HG02623 (cell line): ENCODE results near the gene PPP2R5E.
"Not testable (repeated sequence)": the region's sequence is repeated elsewhere in the genome, so short reads cannot be mapped to it uniquely, and the experiment has no call there.

Experiments used
- ATAC-seq: cut with Tn5 transposase; IDR thresholded peaks from one replicate; pipeline ENCODE4 v1.9.1; 2021; ENCODE audit warnings: moderate library complexity; ENCODE audit not compliant: unreplicated experiment

PPP2R5E gene

DNA sequence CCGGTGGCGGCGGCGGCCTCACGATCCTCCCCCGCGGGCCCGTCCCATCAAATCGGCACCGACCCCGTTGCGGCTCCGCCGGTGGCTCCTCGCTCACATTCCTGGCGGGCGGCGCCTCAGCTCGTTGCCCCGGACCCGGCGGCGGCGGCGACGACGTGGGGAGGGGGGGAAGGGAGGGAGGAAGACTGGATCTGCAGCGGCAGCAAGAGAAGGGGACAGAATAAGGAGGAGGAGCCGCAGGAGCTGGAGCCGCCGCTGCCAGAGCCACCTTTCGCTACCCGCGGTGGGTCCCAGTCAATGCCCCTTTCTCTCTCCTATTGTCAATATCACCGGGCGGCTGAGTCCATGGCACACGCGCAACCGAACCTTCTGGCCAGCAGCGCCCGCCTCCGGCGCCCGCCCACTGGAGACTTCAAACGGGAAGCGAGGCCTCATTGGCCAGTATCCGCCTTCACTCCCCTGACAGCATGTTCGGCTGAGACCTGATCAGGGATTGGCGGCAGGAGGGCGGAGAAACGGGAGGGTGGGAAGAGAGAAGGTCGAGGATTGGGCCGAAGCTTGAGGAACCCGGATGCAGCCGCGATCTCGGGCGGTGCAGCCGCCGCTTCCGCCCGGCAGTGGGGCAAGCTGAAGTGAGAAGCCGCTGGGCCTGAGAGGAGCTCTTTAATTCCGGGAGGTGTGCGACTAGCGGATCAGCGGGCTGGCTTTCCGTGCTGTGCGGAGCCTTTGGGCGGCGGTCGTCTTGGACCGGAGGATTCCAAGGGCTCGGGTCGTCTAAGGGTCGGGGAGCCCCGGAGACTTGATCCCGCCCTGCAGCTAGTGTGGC, at the start of gene PPP2R5E:
Gene PPP2R5E, minus strand, starts transcription at position 378 of the 826 bp plus-strand sequence. CDS start 3,692 bp downstream, outside the sequence.
- peak; percentile 95 for ATAC-seq

GRCh38 chr14:63583046-63583445, 39.9 kb upstream of the PPP2R5E start:
- ATAC-seq: not testable (repeated sequence)

DNA sequence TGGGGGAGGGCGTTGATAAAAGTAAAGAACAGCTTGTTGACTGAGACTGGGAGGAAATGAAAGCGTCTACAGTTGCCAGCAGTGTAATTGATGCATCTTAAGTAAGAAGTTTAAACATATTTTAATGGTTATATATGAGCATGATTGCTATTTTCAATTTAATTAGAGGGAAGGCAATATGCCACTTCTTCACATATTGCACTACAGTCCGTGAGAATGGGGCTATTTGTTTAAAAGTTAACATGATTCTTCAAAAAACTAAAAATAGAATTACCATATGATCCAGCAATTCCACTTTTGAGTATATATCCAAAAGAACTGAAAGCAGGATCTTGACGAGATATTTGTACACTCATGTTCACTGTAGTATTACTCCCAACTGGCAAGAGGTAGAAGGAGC, 38.3 kb upstream of the PPP2R5E start:
- no peak for ATAC-seq

DNA sequence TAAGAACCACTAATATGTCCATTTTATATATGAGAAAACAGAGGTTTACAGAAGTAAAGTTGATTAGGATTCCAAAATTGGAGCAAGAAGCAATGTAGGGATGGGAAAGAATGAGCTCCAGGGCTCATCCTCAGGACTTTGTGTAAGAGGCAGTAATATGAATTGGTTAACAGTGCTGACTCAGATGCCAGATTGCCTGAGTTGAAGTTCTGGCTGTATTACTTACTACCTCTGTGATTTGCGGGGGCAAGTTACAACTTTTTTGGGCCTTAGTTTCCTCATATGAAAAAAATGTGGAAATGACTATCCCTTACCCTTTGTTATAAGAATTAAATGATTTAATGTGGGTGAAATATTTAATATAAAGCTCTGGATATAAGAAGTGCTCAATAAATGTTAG, 35.1 kb upstream of the PPP2R5E start:
- no peak for ATAC-seq

DNA sequence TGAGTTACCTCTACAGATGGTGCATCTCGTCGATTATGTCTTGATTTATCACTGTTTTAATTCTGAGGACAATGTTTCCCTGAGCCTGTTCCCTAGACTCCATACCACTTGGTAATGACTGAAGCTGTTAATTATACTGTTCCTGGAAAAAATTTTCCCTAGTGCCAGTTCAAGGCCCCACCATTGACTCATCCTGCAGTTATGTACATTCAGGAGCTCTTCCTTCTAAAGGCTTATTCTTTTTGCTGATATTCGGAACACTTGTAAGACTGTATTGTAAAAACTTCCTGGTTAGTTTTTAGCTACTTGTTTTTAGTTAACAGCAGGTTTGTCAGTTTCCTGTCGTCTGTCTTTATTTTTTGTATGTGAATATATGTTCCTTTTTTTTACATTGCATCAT, 30.4 kb upstream of the PPP2R5E start:
- no peak for ATAC-seq

DNA sequence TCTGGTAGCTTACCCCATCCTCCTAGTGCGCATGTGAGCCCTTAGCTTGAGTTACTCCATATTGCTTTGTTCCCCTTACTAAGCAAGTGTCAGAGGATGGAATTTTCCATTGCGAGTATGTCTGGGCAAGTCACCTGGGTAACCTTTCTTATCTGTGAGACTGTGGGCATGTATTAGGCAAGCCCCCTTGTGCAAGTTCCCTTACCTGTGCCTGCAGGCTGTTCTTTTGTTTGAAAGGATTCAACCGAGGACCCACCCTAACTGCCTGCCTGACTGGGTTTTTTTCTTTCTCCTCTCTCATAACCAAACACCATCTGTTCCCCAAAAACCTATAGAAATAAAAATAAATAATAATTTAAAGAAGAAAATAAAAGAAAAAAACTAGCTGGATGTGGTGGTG, 22.3 kb upstream of the PPP2R5E start:
- no peak for ATAC-seq

GRCh38 chr14:63564318-63564717, 21.1 kb upstream of the PPP2R5E start:
- ATAC-seq: no peak

DNA sequence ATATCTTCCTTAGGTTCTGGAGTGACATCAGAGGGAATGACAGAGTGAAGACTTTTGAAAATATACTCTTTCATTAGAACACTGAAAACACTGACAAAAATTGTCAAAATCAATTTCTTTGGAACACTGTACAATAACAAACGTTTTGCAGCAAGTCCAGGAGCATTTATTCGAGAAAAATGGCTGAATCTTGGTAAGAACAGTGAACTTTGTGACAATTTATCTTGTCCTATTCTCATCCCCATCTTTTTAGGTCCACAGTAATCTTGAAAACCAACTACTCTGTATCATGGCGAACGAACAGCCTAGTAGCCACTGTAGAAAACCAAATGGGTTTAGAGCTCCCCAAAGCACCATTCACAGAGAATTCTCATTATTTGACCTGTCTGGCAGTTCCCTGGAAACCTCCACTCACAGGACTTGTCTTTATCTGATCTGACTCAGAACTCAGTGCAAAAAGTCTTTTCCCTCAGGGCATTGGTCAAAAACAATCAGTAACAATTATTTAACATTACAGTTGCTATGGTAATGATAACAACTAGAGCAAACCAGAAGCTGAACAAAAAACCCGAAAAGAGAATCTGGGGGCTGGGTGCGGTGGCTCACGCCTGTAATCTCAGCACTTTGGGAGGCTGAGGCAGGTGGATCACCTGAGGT, 20.3 kb upstream of the PPP2R5E start:
- no peak for ATAC-seq

DNA sequence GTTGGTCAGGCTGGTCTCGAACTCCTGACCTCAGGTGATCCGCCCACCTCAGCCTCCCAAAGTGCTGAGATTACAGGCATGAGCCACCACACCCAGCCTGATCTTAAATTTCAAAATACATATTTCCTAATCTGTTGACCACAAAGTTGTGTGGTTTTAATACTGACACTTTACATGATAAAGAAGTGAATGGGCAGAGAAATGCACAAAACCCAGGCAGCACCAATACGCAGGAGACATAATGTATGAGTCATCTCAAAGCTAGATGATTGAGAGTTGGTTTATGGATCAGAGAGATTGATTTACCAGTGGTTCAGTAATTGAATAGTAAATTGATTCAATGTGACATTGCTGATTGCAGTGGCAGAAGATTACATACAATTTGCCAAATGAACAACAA, 19.2 kb upstream of the PPP2R5E start:
- no peak for ATAC-seq

GRCh38 chr14:63555572-63555971, 12.4 kb upstream of the PPP2R5E start:
- ATAC-seq: no peak

GRCh38 chr14:63551332-63551731, 8.2 kb upstream of the PPP2R5E start:
- ATAC-seq: no peak

- no peak for ATAC-seq
These were observed 4.7 kb upstream of the PPP2R5E start for GRCh38 chr14:63547798-63548335.

- no peak for ATAC-seq
These were observed 2.3 kb upstream of the PPP2R5E start for GRCh38 chr14:63545431-63545830.

- no peak for ATAC-seq
These were observed 1.6 kb upstream of the PPP2R5E start for GRCh38 chr14:63544591-63545299.

GRCh38 chr14:63543826-63544406, 739 bp upstream of the PPP2R5E start:
- peak; percentile 22 for ATAC-seq

DNA sequence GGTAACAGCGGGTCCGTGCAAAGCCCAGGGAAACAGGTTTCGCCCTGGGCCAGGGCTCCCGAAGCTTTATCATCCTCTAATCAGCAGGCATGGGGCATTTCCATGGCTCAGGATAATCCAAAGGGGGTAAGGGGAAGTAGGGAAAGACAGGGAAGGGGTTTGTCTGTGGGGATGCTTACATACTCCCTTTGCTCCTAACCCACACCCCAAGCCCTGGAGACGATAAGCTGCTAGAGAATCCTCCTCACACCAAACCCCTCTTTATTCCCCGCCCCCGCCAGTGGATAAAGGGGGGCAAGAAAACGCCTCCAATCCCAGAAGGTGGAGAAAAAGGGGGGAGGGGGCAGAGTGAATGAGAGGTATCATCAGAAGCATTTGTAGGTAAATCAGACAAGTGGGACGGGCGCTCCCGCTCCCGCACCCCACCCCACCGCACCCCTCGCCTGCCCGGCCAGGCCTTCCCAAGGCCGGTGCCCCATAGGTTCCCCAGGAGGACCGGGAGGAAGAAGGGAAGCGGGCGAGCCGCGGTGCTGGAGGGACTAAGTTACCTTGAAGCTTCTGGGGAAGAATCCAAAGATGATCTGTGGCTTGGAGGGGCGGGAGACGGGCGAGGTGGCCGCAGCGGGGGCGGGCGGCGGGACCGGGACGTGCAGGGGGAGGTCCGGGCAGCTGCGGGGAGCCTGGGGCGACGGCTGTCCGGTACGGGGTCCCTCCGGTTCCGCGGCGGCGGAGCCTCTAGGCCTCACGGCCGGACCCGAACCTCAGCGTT, 762 bp downstream of the PPP2R5E start:
- ATAC-seq: peak; percentile 2

DNA sequence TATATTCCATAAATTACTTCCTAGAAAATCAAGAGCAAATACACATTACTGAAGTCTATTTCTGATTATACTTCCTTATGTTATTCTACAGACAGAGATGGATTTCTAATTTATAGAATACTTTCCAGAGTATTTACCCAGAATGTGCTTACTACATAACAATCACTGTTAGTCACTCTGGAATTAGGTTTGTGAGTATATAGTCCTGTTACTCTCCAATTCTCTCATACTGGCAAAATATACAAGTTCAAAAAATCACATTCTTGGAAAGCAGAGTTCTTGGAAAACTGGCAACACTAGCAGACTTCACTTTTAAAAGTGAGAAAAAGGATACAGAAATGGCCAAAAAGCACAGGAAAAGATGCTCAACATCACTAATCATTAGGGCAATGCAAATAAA, 7.3 kb downstream of the PPP2R5E start:
- no peak for ATAC-seq

DNA sequence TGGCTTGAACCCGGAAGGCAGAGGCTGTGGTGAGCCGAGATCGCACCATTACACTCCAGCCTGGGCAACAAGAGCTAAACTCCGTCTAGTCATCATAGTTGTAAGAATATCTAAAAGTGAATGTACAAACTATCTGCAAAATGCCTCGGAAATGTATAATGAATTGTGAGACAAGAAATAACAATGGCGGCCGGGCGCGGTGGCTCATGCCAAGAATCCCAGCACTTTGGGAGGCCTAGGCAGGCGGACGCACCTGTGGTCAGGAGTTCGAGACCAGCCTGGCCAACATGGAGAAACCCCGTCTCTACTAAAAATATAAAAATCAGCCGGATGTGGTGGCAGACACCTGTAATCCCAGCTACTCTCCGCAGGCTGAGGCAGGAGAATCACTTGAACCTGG, 9.7 kb downstream of the PPP2R5E start:
- no peak for ATAC-seq

DNA sequence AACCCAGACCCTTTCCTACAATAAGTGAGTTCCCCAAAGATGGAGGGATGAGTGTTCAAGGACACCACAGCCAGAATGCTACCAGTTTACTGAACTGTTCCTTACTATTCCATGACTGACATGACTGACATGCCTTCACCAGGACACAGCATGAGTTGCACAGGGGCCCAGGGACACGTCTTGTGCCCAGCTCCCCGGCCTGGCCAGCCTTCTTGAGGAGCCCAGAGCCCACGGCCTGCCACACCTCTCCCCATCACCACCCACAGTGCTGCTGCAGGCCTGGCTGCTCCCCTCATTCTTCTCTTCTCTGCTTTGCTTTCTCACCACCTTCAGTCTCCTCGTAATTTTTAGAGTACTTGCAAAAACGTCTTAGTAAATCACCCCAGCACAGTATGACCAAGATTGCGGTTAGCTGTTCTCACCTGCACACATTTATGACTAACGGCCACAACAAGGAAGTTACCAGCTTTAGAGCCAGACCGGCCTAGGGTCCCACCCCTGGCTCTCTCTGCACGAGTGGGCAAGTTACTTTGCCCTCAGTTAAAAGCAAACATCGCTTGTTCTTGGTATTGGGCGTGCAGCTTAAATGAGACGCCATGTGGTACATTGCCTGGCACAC, 18.5 kb downstream of the PPP2R5E start:
- peak; percentile 67 for ATAC-seq
